H1 (cell line): ENCODE measurements around the gene LRP2BP. TPM values are rescaled to one million over a fixed set of nuclear protein-coding genes. Genes with fewer than 3 reads are reported as not detected.

ENCODE experiments used
- CTCF ChIA-PET: fragments of 300-600 bp; sonication (Branson Sonifier 250); formaldehyde crosslinking; loops from one replicate; lab custom pipeline; 2021; ENCODE audit not compliant: partially characterized antibody; lab: Charles Lee
- POLR2A ChIA-PET: fragments of 300-600 bp; sonication (Branson Sonifier 250); formaldehyde crosslinking; loops from one replicate; lab custom pipeline; 2021; ENCODE audit warnings: inconsistent platforms; ENCODE audit not compliant: partially characterized antibody; lab: Charles Lee
- DNase-seq, 2 experiments: peaks; one replicate each; pipeline versions ENCODE4 v3.0.0 to v3.0.0-alpha.2; 2010 to 2022; ENCODE audit warnings: low spot score in 2 of 2, low read depth in 1 of 2, mixed read lengths in 1 of 2
- FAIRE-seq: peaks from 2 replicates; lab custom pipeline; 2011; peaks lifted over from hg19 to GRCh38; lab: Jason Lieb, UNC
- H2AFZ ChIP-seq: 2 replicates; pipeline ENCODE4 v1.8.1; 2012; ENCODE audit warnings: low read length, inconsistent platforms
- H2AK5ac ChIP-seq: 2 replicates; pipeline ENCODE4 v1.6.1; 2013; ENCODE audit warnings: low read depth, low read length
- H2BK120ac ChIP-seq: replicated peaks from 2 replicates; pipeline ENCODE3; 2013; ENCODE audit warnings: low read depth, low read length, inconsistent platforms
- H2BK12ac ChIP-seq: 2 replicates; pipeline ENCODE4 v1.6.1; 2013; ENCODE audit warnings: low read depth, low read length
- H2BK15ac ChIP-seq: 2 replicates; pipeline ENCODE4 v1.6.1; 2013; ENCODE audit warnings: low read length
- H2BK20ac ChIP-seq: 2 replicates; pipeline ENCODE4 v1.6.1; 2013; ENCODE audit warnings: low read length
- H2BK5ac ChIP-seq: 2 replicates; pipeline ENCODE4 v1.6.1; 2013; ENCODE audit warnings: low read depth, low read length
- H3K14ac ChIP-seq: 2 replicates; pipeline ENCODE4 v1.6.1; 2013; ENCODE audit warnings: inconsistent platforms; ENCODE audit not compliant: insufficient read length
- H3K18ac ChIP-seq: 2 replicates; pipeline ENCODE4 v1.6.1; 2013; ENCODE audit warnings: low read length; ENCODE audit errors: extremely low read depth
- H3K23ac ChIP-seq: 2 replicates; pipeline ENCODE4 v1.6.1; 2013; ENCODE audit warnings: inconsistent platforms; ENCODE audit not compliant: insufficient read length
- H3K23me2 ChIP-seq: 2 replicates; pipeline ENCODE4 v1.6.1; 2013; ENCODE audit warnings: low read depth, low read length
- H3K27ac ChIP-seq: 2 replicates; pipeline ENCODE4 v1.6.1; 2011; ENCODE audit warnings: low read depth, low read length, inconsistent platforms
- H3K27me3 ChIP-seq, 4 experiments: replicated peaks in 1 of 4; 1 replicate in 1 of 4; 2 replicates in 3 of 4; pipeline versions ENCODE4 v1.6.1 to v1.8.1; 2011 to 2013; ENCODE audit warnings: low read length in 3 of 4, mild to moderate bottlenecking in 3 of 4, inconsistent platforms in 2 of 4, mixed read lengths in 2 of 4, moderate library complexity in 1 of 4; ENCODE audit not compliant: control insufficient read depth in 3 of 4, insufficient read depth in 3 of 4; ENCODE audit errors: extremely low read depth in 1 of 4
- H3K36me3 ChIP-seq, 4 experiments: 2 replicates each; pipeline versions ENCODE4 v1.6.1 to v1.8.1; 2011 to 2013; ENCODE audit warnings: mild to moderate bottlenecking in 4 of 4, low read length in 3 of 4, moderate library complexity in 2 of 4, control low read depth in 1 of 4, inconsistent platforms in 1 of 4; ENCODE audit not compliant: insufficient read depth in 4 of 4, control insufficient read depth in 2 of 4
- H3K4ac ChIP-seq: replicated peaks from 2 replicates; pipeline ENCODE3; 2013; ENCODE audit warnings: low read length, low read depth, mixed read lengths, inconsistent platforms; ENCODE audit not compliant: insufficient read length
- H3K4me1 ChIP-seq, 4 experiments: replicated peaks in 1 of 4; 1 replicate in 1 of 4; 2 replicates in 3 of 4; pipeline versions ENCODE4 v1.6.1 to v1.8.1; 2011 to 2013; ENCODE audit warnings: low read length in 3 of 4, inconsistent platforms in 2 of 4, mixed read lengths in 1 of 4; ENCODE audit not compliant: insufficient read depth in 4 of 4, control insufficient read depth in 3 of 4
- H3K4me2 ChIP-seq, 2 experiments: 2 replicates each; pipeline versions ENCODE4 v1.6.1 to v1.8.1; 2011 to 2013; ENCODE audit warnings: low read depth in 2 of 2, low read length in 2 of 2, control low read depth in 1 of 2, inconsistent platforms in 1 of 2, mild to moderate bottlenecking in 1 of 2; ENCODE audit not compliant: insufficient read depth in 1 of 2
- H3K4me3 ChIP-seq, 4 experiments: fragments of 200-600, 300-600 bp in 1 of 4; sonication (generic), shearing (Covaris generic), sonication (Bioruptor Twin) in 1 of 4; 2 replicates each; pipeline versions ENCODE4 v1.5.1 to v1.8.1; 2011 to 2016; ENCODE audit warnings: low read length in 4 of 4, low read depth in 3 of 4, control low read depth in 2 of 4, inconsistent platforms in 2 of 4, mild to moderate bottlenecking in 2 of 4, mixed read lengths in 1 of 4, moderate library complexity in 1 of 4; ENCODE audit not compliant: insufficient read depth in 2 of 4; ENCODE audit errors: extremely low read depth in 1 of 4
- H3K56ac ChIP-seq: replicated peaks from 2 replicates; pipeline ENCODE3; 2013; ENCODE audit warnings: low read depth, mild to moderate bottlenecking, mixed read lengths, low read length, inconsistent platforms; ENCODE audit not compliant: insufficient read length
- H3K79me1 ChIP-seq: 2 replicates; pipeline ENCODE4 v1.6.1; 2013; ENCODE audit warnings: low read depth, low read length, control low read depth
- H3K79me2 ChIP-seq, 2 experiments: 2 replicates each; pipeline versions ENCODE4 v1.6.1 to v1.8.1; 2012 to 2013; ENCODE audit warnings: low read length in 2 of 2, mild to moderate bottlenecking in 2 of 2, inconsistent platforms in 1 of 2; ENCODE audit not compliant: insufficient read depth in 2 of 2, control insufficient read depth in 1 of 2
- H3K9ac ChIP-seq, 4 experiments: replicated peaks in 1 of 4; 1 replicate in 1 of 4; 2 replicates in 3 of 4; pipeline versions ENCODE4 v1.6.1 to v1.8.1; 2011 to 2013; ENCODE audit warnings: low read depth in 3 of 4, low read length in 3 of 4, control low read depth in 2 of 4, mild to moderate bottlenecking in 2 of 4, moderate library complexity in 2 of 4, inconsistent platforms in 1 of 4; ENCODE audit errors: extremely low read depth in 1 of 4
- H3K9me3 ChIP-seq, 2 experiments: 2 replicates each; pipeline versions ENCODE4 v1.6.1 to v1.8.1; 2012 to 2013; ENCODE audit warnings: mild to moderate bottlenecking in 2 of 2, moderate library complexity in 2 of 2, control low read depth in 1 of 2, inconsistent platforms in 1 of 2, low read depth in 1 of 2, low read length in 1 of 2, mixed read lengths in 1 of 2; ENCODE audit not compliant: insufficient read depth in 2 of 2
- H4K20me1 ChIP-seq, 2 experiments: replicated peaks in 1 of 2; 2 replicates each; pipeline versions ENCODE3 to v1.8.1; 2011 to 2013; ENCODE audit warnings: inconsistent platforms in 2 of 2, low read length in 2 of 2, mild to moderate bottlenecking in 1 of 2; ENCODE audit not compliant: insufficient read depth in 2 of 2, control insufficient read depth in 1 of 2
- H4K5ac ChIP-seq: 2 replicates; pipeline ENCODE4 v1.6.1; 2013; ENCODE audit warnings: low read length, low read depth, mixed read lengths, inconsistent platforms; ENCODE audit not compliant: insufficient read length
- H4K8ac ChIP-seq: 2 replicates; pipeline ENCODE4 v1.8.0; 2013; ENCODE audit warnings: mild to moderate bottlenecking, moderate library complexity, low read length, inconsistent platforms; ENCODE audit not compliant: insufficient read depth; ENCODE audit errors: extremely low read depth
- H4K91ac ChIP-seq: replicated peaks from 2 replicates; pipeline ENCODE3; 2013; ENCODE audit warnings: low read length, mixed read lengths, inconsistent platforms; ENCODE audit not compliant: insufficient read length
- BACH1 ChIP-seq: IDR thresholded peaks from 2 replicates; pipeline ENCODE4 v1.6.1; 2012; ENCODE audit warnings: low read length, improper control_type of control experiment
- CTCF ChIP-seq, 3 experiments: IDR thresholded peaks; 1 replicate in 2 of 3; 2 replicates in 1 of 3; pipeline versions ENCODE4 v1.5.1 to v1.6.1; 2011; ENCODE audit warnings: low read length in 3 of 3, mild to moderate bottlenecking in 3 of 3, inconsistent platforms in 2 of 3, low read depth in 1 of 3, moderate library complexity in 1 of 3; ENCODE audit not compliant: insufficient read depth in 1 of 3; ENCODE audit errors: control extremely low read depth in 1 of 3
- EGR1 ChIP-seq: IDR thresholded peaks from 2 replicates; pipeline ENCODE4 v1.6.1; 2011; ENCODE audit warnings: low read depth, low read length, borderline replicate concordance
- NANOG ChIP-seq: IDR thresholded peaks from 2 replicates; pipeline ENCODE4 v1.6.1; 2011; ENCODE audit warnings: low read length, low read depth, mild to moderate bottlenecking, inconsistent platforms; ENCODE audit not compliant: insufficient read depth, poor library complexity, severe bottlenecking
- RNF2 ChIP-seq: fragments of 200-900, 300-1000 bp; sonication (generic); IDR thresholded peaks from 2 replicates; pipeline ENCODE4 v1.7.1; 2016; ENCODE audit warnings: borderline replicate concordance, low read depth, mild to moderate bottlenecking, antibody characterized with exemption, low read length; ENCODE audit not compliant: poor library complexity, severe bottlenecking; ENCODE audit errors: missing control alignments
- SAP30 ChIP-seq: fragments of 300-600 bp; sonication (generic); IDR thresholded peaks from 2 replicates; pipeline ENCODE4 v1.7.1; 2012; ENCODE audit warnings: low read length, moderate library complexity, mild to moderate bottlenecking, inconsistent platforms; ENCODE audit not compliant: insufficient read depth, insufficient replicate concordance
- SP1 ChIP-seq: IDR thresholded peaks from 2 replicates; pipeline ENCODE4 v1.6.1; 2011; ENCODE audit warnings: low read depth, low read length
- TCF12 ChIP-seq: IDR thresholded peaks from 2 replicates; pipeline ENCODE4 v1.6.1; 2011; ENCODE audit warnings: low read depth, mild to moderate bottlenecking, low read length
- TEAD4 ChIP-seq: IDR thresholded peaks from 2 replicates; pipeline ENCODE4 v1.6.1; 2012; ENCODE audit warnings: low read depth, low read length, inconsistent platforms, mixed read lengths
- YY1 ChIP-seq: IDR thresholded peaks from 2 replicates; pipeline ENCODE4 v1.6.1; 2011; ENCODE audit warnings: low read depth, mild to moderate bottlenecking, low read length
- ZNF274 ChIP-seq: IDR thresholded peaks from 2 replicates; pipeline ENCODE4 v1.7.0; 2012; ENCODE audit warnings: low read length, borderline replicate concordance; ENCODE audit errors: extremely low read depth
- WGBS, 2 experiments: shearing (Covaris generic) in 1 of 2; methylation state at CpG; one replicate each; pipeline versions ENCODE4 v1.1.6 to v1.1.7; 2013 to 2015; ENCODE audit warnings: low lambda C conversion rate in 2 of 2, mixed read lengths in 2 of 2, inconsistent platforms in 1 of 2, low coverage in 1 of 2, missing lambda C conversion rate in 1 of 2; ENCODE audit not compliant: insufficient replicate concordance in 2 of 2, insufficient coverage in 1 of 2, insufficient read length in 1 of 2; ENCODE audit errors: extremely low coverage in 1 of 2, missing lambda C conversion rate in 1 of 2; 5-methylcytosine and 5-hydroxymethylcytosine counted together
- polyA plus RNA-seq, 7 experiments: library from polyadenylated mRNA; depleted of rRNA in 3 of 7; stranded (reverse) in 5 of 7; unstranded in 2 of 7; fragments of >200 nt in 5 of 7; fragments of 200-250 nt in 2 of 7; gene quantifications; 1 replicate in 5 of 7; 2 replicates in 1 of 7; 4 replicates in 1 of 7; pipeline versions ENCODE4 v1.2.1 to v1.2.3, GENCODE V29; 2011 to 2013; ENCODE audit warnings: missing spikeins in 2 of 7, mixed read lengths in 2 of 7
- total RNA-seq: library from RNA; stranded (reverse); fragmentation: NEBNext Ultra II Directional; extraction: Animal tissue kit (Norgen Biotek cat#: 25700); gene quantifications from 2 replicates; pipeline ENCODE4 v1.2.1, GENCODE V29; 2021

The LRP2BP gene
- total and polyA plus RNA-seq, 2 of the 8 experiments (the other 6 are each of a cell fraction or from before 2014, with no cell fraction given) = 0.12 to 0.30 TPM

DNA sequence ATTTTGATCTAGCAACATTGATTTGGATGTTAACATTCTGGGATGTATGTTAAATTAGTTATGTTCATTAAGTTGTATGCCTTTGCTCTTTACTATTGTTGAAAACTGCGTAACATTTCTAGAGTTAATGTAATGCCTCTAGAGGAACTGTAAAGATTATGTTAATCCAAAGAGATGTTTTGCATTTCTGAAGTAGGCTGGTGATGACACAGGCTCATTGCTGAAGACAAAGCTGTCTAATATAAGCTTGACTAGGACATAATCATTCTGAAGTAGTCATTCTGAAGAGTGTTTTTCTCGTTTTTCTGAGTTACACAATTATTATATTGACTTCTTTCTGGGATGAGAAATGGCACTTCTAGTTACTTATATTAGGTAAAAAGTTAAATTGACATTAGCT is 72.9 kb downstream of the LRP2BP start:
- Histone ChIP-seq H3K4ac (no peak overlapping the region), H2BK12ac (no peak overlapping the region), H3K9ac (no peak overlapping the region), H2BK15ac (no peak overlapping the region), H3K4me3 (no peak overlapping the region), H2AFZ (no peak overlapping the region), H4K20me1 (no peaks in the 10 kb centered on the region), H4K91ac (no peak overlapping the region), H3K18ac (no peak overlapping the region), H3K79me2 (no peaks in the 10 kb centered on the region), H2BK20ac (no peak overlapping the region), H2BK5ac (no peak overlapping the region), H4K5ac (no peak overlapping the region), H2BK120ac (no peak overlapping the region), H3K4me1 (peaks cover 0 to 3% (median 0%) of the 10 kb centered on the region in 4 experiments; a peak in 1 of 7 replicates), H3K14ac (no peak overlapping the region), H3K23me2 (no peaks in the 10 kb centered on the region), H3K56ac (no peak overlapping the region), H2AK5ac (no peak overlapping the region), H4K8ac (no peak overlapping the region), H3K4me2 (no peak overlapping the region), H3K23ac (no peak overlapping the region), H3K36me3 (peaks cover 0 to 35% (median 13%) of the 10 kb centered on the region in 4 experiments; a peak in 3 of 8 replicates), H3K27me3 (no peaks in the 10 kb centered on the region), H3K79me1 (no peaks in the 10 kb centered on the region), H3K27ac (no peak overlapping the region), H3K9me3 (peaks cover 6 to 10% of the 10 kb centered on the region in 2 experiments; a peak in 1 of 4 replicates)
- DNase-seq = no peak
- ChIA-PET POLR2A (no interaction called here), CTCF (interaction anchor here (0.6 kb wide), 1 partner anchor 355 kb away, joined by 3 read pairs; no protein-coding TSS in a partner anchor)
- no peak for FAIRE-seq
- WGBS, 2 experiments = 91% methylated on average over 2 of the region's 2 CpGs; no CpG with 5 or more reads in 1 of the 2 experiments
- no peak for TF ChIP-seq EGR1
- no peak for TF ChIP-seq ZNF274
- TF ChIP-seq SP1 = no peak
- TF ChIP-seq SAP30 = no peak
- no peak for TF ChIP-seq CTCF (IDR thresholded peaks at IDR 0.05; ENCODE audit: control extremely low read depth in 1 of 3, insufficient read depth in 1 of 3, low read depth in 1 of 3, low read length in 3 of 3)
- no peak for TF ChIP-seq NANOG
- TF ChIP-seq TEAD4 = no peak
- no peak for TF ChIP-seq RNF2
- TF ChIP-seq YY1 = no peak
- no peak for TF ChIP-seq TCF12
- TF ChIP-seq BACH1 = no peak
